SU-DHL-6 (cell line): ENCODE results near the gene HTR1D.

ENCODE experiments used
- H2AFZ ChIP-seq: fragments of 200-600 bp; sonication (generic); 2 replicates; pipeline ENCODE4 v1.6.1; 2014; ENCODE audit warnings: low read depth, mild to moderate bottlenecking, moderate library complexity, mixed read lengths, antibody characterized with exemption, low read length; ENCODE audit not compliant: severe bottlenecking
- H3F3A ChIP-seq: fragments of 200-600 bp; shearing (Covaris generic); 2 replicates; pipeline ENCODE4 v1.6.0; 2016; ENCODE audit warnings: antibody characterized with exemption, mild to moderate bottlenecking; ENCODE audit not compliant: insufficient read depth
- H3K27ac ChIP-seq: fragments of 200-600 bp; sonication (generic); 2 replicates; pipeline ENCODE4 v1.5.1; 2016; ENCODE audit warnings: low read depth, mild to moderate bottlenecking, low read length, moderate library complexity, mixed read lengths
- H3K27me3 ChIP-seq: fragments of 200-600 bp; sonication (generic), shearing (Covaris generic); 2 replicates; pipeline ENCODE4 v1.6.0; 2014; ENCODE audit warnings: mild to moderate bottlenecking, low read length
- H3K36me3 ChIP-seq: fragments of 200-600 bp; sonication (generic); 2 replicates; pipeline ENCODE4 v1.6.1; 2014; ENCODE audit warnings: mild to moderate bottlenecking, low read length, mixed read lengths
- H3K4me2 ChIP-seq: fragments of 300-600, 200-600 bp; shearing (Covaris generic), sonication (generic); 2 replicates; pipeline ENCODE4 v1.6.0; 2014; ENCODE audit warnings: low read length, low read depth, mild to moderate bottlenecking; ENCODE audit not compliant: poor library complexity, severe bottlenecking
- H3K4me3 ChIP-seq: fragments of 200-600 bp; sonication (generic); 2 replicates; pipeline ENCODE4 v1.5.1; 2014; ENCODE audit warnings: antibody characterized with exemption, low read length, mild to moderate bottlenecking, mixed read lengths; ENCODE audit not compliant: insufficient read depth, poor library complexity, severe bottlenecking
- H3K79me2 ChIP-seq: fragments of 200-600 bp; sonication (generic); 2 replicates; pipeline ENCODE4 v1.6.1; 2014; ENCODE audit warnings: mild to moderate bottlenecking, low read length, moderate library complexity; ENCODE audit not compliant: insufficient read depth
- H3K9ac ChIP-seq: fragments of 200-600 bp; sonication (generic); 2 replicates; pipeline ENCODE4 v1.7.0; 2014; ENCODE audit warnings: mild to moderate bottlenecking, low read length
- H3K9me2 ChIP-seq: fragments of 200-600 bp; sonication (generic); replicated peaks from 2 replicates; pipeline ENCODE4 v1.6.1; 2014; ENCODE audit warnings: low read length; ENCODE audit not compliant: insufficient read depth
- H3K9me3 ChIP-seq: fragments of 200-600 bp; sonication (generic); 2 replicates; pipeline ENCODE4 v1.6.1; 2014; ENCODE audit warnings: low read length, mixed read lengths; ENCODE audit not compliant: insufficient read depth
- H4K20me1 ChIP-seq: fragments of 200-600 bp; sonication (generic); 2 replicates; pipeline ENCODE4 v1.6.1; 2014; ENCODE audit warnings: low read depth, mild to moderate bottlenecking, antibody characterized with exemption, low read length, moderate library complexity, mixed read lengths
- EZH2phosphoT487 ChIP-seq: fragments of 200-600 bp; sonication (generic), shearing (Covaris generic); conservative IDR thresholded peaks from 2 replicates; pipeline ENCODE4 v1.6.1; 2018; ENCODE audit warnings: mild to moderate bottlenecking, antibody characterized with exemption, low read length, moderate library complexity, mixed read lengths
- TF ChIP-seq, protein P1 (sequence below): fragments of 200-600 bp; sonication (generic); IDR thresholded peaks from one replicate; pipeline ENCODE4 v1.5.1; 2017; ENCODE audit warnings: antibody characterized with exemption, mild to moderate bottlenecking, low read length, moderate library complexity; ENCODE audit not compliant: insufficient read depth, poor library complexity, severe bottlenecking

HTR1D gene

DNA sequence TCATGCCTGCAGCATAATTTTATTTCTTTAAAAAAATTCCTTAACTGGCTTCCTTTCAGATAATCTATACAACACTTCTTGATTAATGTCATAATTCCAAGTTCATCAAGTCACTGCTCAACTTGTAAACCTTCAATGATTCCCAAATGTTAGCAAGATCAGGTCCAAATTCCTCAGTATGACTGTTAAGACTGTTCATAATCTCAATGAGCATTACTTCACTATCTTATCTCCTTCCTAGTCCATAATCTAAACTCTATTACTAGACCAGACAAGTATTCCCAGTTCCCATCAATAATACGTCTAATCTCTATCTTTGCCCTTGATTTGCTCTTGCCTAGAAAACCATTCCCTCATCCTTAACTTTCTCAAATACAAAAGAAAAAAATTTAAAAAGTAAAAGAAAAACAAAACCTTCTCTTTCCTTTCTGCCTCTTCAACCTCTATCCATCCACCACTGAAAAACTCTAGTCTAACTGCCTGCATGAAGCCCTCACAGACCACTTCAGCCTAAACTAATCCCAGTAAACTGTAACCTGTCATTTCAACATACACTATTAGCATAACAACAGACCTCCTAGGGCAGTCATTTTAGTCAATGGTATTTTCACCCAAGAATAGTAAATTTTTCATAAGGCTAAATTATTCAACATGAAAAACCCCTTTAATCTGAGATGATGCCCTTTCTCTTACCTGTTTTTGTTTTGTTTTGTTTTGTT is 64.2 kb downstream of the HTR1D start:
- Histone ChIP-seq H3K79me2 (no peaks in the 10 kb centered on the region), H4K20me1 (no peaks in the 10 kb centered on the region), H3K27ac (no peak overlapping the region), H3K9me3 (no peaks in the 10 kb centered on the region), H3K9me2 (no peaks in the 10 kb centered on the region), H3K9ac (no peak overlapping the region), H3K27me3 (no peaks in the 10 kb centered on the region), H3K36me3 (no peaks in the 10 kb centered on the region), H3K4me3 (no peak overlapping the region), H2AFZ (no peak overlapping the region), H3F3A (no peaks in the 10 kb centered on the region), H3K4me2 (no peak overlapping the region)
- TF ChIP-seq, protein P1, sequence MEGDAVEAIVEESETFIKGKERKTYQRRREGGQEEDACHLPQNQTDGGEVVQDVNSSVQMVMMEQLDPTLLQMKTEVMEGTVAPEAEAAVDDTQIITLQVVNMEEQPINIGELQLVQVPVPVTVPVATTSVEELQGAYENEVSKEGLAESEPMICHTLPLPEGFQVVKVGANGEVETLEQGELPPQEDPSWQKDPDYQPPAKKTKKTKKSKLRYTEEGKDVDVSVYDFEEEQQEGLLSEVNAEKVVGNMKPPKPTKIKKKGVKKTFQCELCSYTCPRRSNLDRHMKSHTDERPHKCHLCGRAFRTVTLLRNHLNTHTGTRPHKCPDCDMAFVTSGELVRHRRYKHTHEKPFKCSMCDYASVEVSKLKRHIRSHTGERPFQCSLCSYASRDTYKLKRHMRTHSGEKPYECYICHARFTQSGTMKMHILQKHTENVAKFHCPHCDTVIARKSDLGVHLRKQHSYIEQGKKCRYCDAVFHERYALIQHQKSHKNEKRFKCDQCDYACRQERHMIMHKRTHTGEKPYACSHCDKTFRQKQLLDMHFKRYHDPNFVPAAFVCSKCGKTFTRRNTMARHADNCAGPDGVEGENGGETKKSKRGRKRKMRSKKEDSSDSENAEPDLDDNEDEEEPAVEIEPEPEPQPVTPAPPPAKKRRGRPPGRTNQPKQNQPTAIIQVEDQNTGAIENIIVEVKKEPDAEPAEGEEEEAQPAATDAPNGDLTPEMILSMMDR = no peak
- no peak for TF ChIP-seq EZH2phosphoT487

DNA sequence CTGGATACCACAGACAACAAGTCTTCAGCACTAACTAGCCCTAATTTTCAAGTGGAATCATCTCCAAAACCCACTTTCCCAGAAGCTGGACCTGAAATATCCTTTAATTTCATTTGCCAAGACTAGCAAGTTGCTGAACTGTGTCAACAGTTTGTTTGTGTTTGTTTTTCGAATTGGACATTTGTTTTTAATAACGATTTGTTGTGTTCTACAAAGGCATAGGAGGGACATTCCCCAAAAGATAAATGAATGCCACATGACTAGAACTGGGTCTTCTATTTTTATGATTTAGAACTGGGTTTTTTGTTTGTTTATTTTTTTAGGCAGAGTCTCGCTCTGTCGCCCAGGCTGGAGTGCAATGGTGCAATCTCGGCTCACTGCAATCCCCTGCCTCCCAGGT is 66.6 kb downstream of the HTR1D start:
- Histone ChIP-seq H3K9me2 (no peaks in the 10 kb centered on the region), H3K36me3 (no peaks in the 10 kb centered on the region), H3K27ac (no peak overlapping the region), H3K9me3 (no peaks in the 10 kb centered on the region), H3K27me3 (no peaks in the 10 kb centered on the region), H3K4me2 (no peak overlapping the region), H3K4me3 (no peak overlapping the region), H2AFZ (no peak overlapping the region), H3K9ac (no peak overlapping the region), H3K79me2 (no peaks in the 10 kb centered on the region), H3F3A (no peaks in the 10 kb centered on the region), H4K20me1 (no peaks in the 10 kb centered on the region)
- TF ChIP-seq EZH2phosphoT487 = no peak
- TF ChIP-seq, protein P1 = no peak

DNA sequence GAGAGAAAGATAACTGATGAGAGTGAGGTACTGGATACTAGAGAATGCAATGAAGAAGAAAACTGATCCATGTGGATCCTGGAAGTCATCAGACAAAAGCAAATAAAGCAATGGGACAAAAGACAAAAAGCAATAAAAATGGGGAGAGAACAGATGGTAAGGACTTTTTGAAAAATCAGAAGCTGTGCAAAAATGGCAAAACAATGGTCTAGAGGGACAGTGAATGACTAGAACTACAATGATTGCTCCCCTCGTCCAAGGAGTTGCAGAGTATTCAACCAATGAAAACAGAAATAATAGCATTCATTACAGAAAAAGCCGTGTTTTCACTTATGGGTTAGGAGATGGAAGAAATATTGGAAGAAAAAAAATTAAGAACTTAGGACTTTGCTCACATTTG is 67.2 kb downstream of the HTR1D start:
- H3K79me2 ChIP-seq = no peaks in the 10 kb centered on the region
- no peak overlapping the region for H3K4me2 ChIP-seq
- no peaks in the 10 kb centered on the region for H3K27me3 ChIP-seq
- H3K36me3 ChIP-seq = no peaks in the 10 kb centered on the region
- no peak overlapping the region for H3K4me3 ChIP-seq
- no peak overlapping the region for H2AFZ ChIP-seq
- H3K9me2 ChIP-seq = no peaks in the 10 kb centered on the region
- no peaks in the 10 kb centered on the region for H3K9me3 ChIP-seq
- H3K27ac ChIP-seq = no peak overlapping the region
- H3F3A ChIP-seq = no peaks in the 10 kb centered on the region
- H3K9ac ChIP-seq = no peak overlapping the region
- no peaks in the 10 kb centered on the region for H4K20me1 ChIP-seq
- no peak for TF ChIP-seq EZH2phosphoT487
- TF ChIP-seq, protein P1 = no peak
